HG03108 (cell line): Measurements from ENCODE around the gene ALKAL2.
"Not testable (repeated sequence)": the region's sequence is repeated elsewhere in the genome, so short reads cannot be mapped to it uniquely, and the experiment has no call there.

Experiments used
- ATAC-seq: cut with Tn5 transposase; IDR thresholded peaks from one replicate; pipeline ENCODE4 v1.9.1; 2021; ENCODE audit warnings: moderate library complexity; ENCODE audit not compliant: unreplicated experiment

ALKAL2 gene, protein sequence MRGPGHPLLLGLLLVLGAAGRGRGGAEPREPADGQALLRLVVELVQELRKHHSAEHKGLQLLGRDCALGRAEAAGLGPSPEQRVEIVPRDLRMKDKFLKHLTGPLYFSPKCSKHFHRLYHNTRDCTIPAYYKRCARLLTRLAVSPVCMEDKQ

DNA sequence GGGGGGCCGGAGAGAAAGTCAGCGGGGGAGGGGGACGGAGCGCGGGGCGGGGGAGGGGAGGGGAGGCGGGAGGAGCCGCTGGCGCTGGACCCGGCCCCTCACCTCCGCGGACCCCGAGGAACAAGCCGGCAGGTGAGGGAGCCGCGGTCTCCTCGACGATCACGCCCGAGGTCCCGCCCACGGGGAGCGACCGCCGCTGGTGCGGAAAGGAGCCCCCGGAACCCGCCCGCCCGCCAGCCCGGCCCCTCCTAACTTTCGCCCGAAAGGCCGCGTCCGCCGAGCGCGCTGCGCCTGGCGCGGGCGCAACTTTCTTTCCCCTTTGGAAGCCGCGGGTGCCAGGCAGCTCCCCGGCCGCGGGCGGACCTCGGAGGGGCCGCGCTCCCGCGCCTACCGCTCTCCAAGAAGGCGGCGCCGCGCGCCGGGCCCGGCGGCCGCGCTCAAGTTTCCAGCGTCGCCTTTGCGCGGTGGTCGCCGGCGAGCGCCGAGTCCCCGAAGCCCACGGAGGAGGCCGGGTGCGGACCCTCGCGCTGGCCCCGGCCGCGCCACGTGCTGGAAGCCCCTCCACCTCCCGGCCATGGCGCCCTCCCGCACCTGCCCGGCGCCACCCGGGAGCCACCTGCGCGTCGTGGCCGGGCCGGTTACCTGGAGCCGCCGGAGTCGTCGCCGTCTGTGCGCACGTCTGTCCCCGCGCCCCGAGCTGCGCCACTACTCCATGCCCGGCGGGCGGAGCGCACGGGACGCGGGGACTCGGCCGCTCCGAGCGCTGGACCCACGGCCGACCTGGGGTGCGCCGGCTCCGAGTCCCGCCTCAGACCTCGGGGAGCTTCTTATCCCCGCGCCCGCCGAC is at the start of gene ALKAL2:
Gene ALKAL2 (minus strand): TSS at position 181 of the 847 bp plus-strand sequence. CDS start 256 bp downstream, outside the sequence.
- no peak for ATAC-seq

DNA sequence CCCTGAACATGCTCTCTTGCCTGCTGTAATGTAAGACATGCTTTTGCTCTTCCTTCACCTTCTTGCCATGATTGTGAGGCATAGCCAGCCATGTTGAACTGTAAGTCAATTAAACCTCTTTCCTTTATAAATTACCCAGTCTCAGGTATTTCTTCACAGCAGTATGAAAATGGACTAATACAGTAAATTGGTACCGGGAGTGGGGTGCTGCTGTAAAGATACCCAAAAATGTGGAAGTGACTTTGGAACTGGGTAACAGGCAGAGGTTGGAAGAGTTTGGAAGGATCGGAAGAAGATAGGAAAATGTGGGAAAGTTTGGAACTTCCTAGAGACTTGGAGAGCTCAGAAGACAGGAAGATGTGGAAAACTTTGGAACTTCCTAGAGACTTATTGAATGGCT is 49.1 kb upstream of the ALKAL2 start:
- ATAC-seq = not testable (repeated sequence)

DNA sequence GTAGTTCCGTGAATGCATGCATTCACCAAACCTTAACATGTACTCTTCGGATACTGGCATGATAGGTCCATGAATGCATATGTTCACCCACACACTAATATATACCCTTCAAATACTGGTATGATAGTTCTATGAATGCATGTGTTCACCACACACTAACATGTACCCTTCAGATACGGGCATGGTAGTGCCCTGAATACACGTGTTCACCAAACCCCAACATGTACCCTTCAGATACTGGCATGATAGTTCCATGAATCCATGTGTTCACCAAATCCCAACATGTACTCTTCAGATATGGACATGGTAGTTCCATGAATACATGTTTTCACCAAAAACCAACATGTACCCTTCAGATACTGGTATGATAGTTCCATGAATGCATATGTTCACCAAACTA is 48.5 kb upstream of the ALKAL2 start:
- no peak for ATAC-seq

DNA sequence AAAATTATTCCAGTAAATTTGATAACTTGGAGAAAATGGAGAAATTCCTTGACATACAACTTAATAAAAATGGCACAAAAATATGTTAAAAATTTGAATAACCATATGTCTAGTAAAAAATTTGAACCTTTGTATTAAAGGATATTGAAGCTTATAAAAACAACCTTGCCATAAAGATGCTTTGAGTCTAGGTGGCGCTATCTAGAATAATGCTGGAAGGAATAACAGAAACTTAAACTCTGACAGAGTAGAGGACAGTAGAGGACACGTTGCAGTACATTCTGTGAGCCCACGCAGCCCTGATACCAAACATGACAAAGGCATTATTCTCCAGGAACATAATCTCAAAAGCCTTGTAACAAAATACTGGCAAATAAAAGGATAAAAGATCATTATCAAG is 44.7 kb upstream of the ALKAL2 start:
- no peak for ATAC-seq

DNA sequence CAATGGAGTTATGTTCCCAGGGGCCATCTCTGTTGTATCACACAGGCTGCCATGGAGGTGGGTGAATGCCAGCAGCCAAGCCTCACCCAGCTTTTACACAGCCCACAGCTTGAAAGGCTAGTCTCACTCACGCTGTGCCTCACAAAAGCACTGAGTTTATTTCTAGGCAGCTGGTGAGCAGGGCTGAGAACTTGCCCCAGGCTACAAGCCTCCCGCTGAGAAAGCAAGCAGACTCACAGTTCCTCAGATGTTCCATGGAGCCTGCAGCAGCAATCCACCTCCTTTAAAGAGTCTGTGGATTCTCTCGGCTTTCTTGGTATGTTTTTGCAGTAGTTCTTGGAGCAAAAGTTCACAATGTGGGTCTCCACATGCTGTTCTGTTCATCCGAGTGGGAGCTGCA is 40.9 kb upstream of the ALKAL2 start:
- ATAC-seq = no peak

DNA sequence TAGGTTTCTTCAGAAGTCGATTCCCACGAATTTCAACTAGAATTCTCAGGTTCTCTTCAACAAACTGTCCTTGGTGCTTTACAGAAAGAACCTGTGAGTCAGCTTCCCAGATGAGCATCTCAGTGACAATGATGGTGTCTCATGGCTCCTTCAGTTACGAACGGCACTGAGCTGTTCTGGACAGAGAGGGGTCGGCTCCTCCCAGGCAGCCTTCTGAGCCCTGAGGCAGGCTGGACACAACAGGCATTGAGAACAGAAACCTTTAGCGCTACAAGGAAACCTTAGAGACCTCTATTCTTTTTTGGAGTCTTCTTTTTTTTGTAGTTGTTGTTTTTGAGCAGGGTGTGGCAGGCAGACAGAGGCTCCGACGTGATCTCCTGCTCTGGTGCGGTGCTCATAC is 35.1 kb upstream of the ALKAL2 start:
- ATAC-seq = no peak

DNA sequence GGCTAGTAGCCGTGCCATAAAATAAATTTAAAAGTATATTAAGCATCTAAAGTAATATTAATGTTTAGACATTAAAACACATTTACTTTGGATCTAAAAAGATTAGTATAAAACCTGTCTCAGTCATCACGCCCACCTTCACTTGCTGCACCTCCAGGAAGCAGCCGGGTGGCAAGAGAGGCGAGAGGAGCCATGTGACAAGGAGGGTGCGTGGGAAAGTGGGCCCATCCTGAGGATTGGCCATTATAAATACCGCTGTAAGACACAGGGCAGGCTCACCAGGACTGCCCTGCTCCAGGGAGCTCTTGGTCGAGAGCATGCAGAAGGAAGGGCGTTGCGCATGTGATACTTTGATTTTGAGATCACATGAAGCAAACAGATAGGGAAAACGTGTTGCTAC is 34.4 kb upstream of the ALKAL2 start:
- no peak for ATAC-seq

DNA sequence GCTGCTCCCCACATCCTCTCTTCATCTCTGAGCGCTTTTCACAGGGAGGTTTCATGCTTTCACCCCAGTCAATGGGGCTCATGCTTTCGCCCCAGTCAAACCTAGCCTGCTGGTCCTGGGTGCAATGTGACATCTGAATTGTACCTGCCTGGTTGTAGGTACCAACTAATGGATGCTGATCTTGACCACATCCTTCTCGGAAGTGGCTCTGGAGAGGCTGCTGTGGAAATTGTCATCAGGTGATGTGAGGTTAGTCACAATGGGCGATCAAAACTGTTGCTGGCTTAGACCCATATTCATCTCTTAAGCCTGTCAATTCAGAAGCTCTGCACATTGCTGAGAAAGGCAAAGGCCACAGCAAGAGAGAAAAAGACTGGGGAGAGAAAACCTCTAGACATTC is 32.7 kb upstream of the ALKAL2 start:
- no peak for ATAC-seq

DNA sequence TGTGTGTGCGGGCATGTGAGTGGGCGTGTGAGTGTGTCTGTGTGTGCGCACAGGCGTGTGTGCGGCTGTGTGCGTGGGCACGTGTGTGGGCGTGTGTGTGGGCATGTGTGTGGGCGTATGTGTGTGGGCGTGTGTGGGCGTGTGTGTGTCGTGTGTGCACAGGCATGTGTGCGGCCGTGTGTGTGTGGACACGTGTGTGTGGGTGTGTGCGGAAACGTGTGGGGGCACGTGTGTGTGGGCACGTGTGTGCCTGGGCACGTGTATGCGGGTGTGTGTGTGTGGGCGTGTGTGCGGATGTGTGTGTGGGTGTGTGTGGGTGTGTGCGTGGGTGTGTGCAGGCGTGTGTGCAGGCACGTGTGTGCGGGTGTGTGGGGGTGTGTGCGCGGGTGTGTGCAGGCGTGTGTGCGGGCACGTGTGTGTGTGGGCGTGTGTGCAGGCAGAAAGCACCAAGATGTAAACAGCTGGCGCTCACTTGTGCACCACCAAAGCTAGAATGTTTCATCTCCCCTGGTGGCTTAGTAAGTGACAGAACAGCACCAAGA is 31.2 kb upstream of the ALKAL2 start:
- ATAC-seq = no peak

DNA sequence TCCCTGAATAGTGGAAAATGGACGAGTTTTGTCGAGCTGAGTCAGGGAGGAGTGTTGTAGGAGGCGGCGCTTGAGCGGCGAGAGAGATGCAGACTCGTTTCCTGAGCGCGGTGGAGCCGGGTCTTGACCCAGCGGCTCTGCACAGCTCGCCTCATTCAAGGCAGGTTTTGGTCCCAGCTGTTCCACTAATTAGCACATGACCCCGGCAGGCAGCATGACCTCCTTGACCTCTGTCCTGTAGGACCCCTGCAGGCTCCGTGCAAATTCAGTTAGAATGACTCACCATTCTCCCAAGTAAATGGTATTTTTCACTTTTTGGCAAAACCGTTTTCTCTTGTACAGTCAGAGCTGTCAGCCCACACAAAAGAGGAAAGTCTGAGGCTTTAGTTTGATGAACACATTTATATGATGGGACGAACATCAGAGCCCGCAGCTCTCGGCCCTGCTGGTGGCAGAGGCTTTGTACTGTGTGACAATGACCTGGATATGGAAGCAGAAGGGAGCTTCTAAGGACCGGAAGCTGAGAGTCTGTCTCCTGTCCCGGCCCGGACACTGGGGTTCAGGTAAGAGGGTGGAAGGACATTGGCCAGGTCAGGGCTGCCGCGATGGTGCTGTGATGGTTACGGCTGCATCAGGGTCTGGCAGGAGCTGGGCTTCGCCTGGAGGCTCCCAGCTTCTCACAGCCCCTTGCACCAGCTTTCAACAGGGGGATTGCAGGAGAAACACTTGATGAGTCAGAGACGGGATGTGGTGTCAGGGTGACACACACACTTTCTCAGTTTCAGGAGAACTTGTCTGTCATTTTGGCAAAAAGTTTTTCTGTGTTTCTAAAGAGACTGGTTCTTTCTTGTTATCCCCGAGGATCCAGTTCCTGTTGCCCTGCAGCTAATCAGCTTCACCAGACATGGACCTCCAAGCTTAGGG is 29.9 kb upstream of the ALKAL2 start:
- ATAC-seq = no peak

DNA sequence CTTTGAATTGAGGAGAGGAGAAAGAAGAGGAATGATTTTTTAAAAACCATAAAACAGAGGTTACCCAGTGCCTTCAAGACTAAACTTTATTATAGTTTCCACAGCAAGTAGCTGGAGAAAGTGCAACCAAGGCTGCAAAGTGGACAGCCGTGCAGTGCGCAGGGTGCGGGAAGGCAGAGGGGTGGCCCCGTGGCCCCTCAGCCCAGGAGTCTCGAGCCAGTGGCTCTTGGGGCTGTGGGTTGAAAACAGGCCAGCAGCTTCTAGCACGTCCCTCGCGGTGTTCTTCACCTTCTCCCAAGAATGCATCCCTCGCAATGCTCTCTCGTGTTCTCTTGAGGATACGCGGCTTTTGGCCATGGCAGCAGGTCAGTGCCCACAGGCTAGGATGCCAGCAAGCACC is 28.5 kb upstream of the ALKAL2 start:
- ATAC-seq = no peak

DNA sequence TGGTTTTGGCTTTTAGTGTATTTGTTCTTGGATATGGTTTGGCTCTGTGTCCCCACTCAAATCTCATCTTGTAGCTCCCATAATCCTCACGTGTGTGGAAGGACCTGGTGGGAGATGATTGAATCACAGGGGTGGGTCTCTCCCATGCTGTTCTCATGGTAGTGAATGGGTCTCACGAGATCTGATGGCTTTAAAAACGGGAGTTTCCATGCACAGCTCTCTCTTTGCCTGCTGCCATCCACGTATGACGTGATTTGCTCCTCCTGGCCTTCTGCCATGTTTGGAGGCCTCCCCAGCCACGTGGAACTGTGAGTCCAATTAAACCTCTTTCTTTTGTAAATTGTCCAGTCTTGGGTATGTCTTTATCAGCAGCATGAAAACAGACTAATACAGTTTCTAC is 28.0 kb upstream of the ALKAL2 start:
- ATAC-seq = not testable (repeated sequence)

DNA sequence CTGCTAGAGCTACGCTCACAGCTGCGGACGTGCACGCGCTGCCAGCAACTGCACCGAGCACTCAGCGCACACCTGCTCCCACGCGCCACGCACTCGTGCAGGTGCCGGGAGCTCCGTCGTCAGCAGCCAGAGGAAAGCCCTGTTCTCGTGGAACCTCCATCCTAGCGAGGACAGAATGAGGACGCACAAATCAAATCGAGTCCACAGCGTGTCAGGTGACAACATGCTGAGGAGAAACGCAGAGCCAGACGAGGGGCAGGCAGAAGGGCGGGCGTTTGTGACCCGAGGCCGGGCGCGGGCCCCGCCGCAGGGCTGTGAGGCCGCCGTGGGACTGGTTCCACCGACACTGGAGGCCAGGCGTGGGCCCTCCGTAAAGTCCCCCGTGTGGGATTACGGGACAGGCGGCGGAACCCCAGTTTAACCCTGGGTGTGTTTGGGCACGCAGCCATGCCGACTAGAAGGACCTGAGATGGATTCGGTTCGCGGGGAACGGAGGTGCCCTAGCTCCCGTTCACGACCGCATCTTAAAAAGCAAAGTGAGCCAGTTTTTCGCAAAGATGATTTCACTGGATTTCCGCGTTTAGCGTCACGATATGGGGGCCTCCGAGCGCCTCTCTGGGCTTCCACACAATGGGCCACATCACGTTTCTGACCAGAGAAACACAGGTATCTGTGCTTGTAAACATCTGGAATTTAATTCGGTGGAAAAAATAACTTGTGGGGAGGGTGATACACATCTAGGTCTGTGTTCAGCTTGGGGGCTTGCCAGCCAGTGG is 26.9 kb upstream of the ALKAL2 start:
- ATAC-seq = no peak

DNA sequence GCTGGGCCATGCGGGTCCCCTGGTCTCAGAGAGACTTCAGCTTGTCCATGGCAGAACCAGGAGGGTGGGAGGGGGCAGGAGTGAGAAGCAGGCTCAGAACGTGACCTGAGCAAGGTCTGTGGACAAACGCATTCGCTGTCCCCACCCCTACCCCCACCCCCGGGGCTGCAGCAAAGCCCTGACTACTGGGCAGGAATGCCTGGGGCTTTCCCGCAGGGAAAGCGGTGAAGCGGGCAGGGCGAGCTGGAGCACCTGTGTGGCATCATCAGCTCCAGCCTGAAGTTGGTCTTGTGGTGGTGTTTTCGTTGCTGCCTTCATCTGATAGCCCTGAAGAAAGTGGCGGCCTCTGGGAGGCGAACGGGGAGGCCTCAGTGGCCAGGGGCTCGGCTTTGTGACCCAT is 26.1 kb upstream of the ALKAL2 start:
- no peak for ATAC-seq

DNA sequence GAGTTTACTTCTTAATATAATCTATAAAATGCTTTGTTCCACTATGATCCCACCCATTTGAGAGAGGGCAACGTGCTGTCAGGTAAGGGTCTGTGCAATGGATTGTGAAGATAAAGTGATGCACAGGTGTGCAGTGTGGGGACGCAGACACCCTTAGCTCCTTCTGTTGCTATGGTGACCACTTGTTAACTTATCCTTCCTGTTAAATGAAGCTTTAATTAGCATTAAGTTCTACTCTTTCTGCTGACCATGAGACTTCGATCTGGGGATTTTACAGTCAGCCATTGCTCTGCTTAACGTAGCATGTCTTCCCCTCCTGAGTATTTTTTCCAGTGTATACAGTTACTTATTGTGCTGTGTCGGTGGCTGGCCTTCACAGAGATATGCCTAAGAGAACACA is 23.1 kb upstream of the ALKAL2 start:
- ATAC-seq = no peak

DNA sequence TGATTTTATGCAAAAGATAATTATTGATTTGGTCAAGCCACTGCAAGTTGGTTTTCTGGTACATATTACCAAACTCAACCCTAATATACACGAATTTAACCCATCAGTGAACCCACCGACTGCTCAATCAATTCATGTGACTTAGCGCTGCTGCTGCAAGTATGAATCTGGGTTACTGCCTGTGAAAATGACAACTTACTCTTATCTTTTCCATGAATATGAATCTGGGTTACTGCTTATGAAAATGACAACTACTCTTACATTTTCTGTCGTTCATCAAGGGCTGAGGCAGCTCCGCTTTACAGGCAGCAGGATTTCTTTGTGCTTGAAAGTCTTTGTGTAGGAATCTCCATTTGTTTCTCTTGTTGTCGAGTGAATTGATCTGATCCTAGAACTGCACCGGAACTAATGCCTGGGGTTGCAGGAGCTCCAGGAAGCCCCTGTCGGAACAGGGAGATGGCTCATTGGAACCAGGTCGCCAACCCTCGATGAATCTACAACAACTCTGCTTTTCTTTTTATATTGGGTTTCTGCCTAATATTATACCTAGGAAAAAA is 22.1 kb upstream of the ALKAL2 start:
- ATAC-seq = no peak

DNA sequence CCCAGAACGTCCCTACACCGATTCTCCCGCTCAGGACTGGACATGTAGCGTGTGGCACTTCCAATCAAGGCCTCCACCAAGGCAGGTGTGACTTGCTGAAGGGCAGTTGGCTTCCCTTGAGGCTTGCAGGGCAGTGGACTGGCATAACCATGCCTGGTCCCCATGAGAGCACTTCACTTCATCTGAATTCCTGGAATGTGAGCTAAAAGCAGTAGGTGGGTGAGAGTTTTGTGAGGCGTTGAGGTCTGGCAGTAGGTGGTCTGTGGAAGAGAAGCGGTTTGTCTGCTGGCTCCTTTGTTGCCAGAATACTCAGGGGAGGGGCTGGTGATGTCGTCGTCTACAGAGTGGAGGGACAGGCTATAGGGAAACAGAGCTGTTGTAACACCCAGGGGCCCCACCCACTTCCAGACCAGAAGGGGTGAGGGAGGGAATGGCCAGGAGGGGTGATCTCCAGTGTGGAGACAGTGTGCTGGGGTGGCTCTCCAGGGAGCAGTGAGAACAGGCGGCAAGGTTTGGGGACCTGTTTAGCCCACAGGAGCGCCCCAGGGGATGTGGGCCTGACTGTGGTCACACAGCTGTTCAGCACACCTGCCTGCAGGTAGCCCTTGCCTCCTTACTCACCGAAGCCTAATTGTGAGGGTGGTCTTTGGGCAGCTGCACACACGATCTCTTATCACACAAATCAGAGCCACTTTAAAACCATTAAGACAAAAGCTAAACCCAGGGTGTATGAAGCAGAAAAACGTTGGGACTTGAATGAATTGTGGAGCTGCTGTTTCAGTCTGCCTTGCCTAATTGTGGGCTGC is 21.5 kb upstream of the ALKAL2 start:
- ATAC-seq = no peak

DNA sequence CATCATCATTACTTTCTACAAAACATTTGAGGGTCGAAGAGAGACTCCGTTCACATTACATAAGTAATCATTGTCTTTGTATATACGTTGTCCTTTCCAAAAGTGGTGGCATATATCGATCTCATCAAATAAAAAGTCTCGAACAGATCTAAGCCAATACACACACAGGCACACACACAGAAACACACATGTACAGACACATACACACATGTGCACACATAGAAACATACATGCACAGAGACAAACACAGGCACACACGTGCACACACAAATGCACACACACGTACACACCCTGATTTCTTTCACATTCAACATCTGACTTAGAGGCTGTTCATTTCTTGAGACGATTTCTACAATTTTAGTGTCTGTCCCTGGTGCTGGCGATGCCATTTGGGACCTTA is 17.5 kb upstream of the ALKAL2 start:
- ATAC-seq = no peak

DNA sequence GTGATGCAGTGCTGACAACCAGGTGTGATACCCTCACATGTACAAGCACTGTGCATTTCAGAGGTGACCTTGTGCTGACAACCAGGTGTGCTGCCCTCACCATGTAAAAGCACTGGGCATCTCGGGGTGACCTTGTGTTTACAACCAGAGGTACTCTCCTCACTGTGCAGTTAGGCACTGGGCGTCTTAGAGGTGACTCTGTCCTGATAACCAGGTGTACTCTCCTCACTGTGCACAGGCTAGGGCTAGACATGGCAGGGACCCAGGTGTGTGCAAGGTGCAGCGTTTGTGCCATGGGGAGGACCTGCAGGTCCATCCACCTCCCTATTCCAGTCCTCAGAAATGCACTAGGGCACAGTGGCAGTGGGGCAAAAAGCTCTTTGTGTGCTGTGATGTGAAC is 8.5 kb upstream of the ALKAL2 start:
- ATAC-seq = no peak
